ENCODE measurements around the gene ARHGEF10L.

DNA sequence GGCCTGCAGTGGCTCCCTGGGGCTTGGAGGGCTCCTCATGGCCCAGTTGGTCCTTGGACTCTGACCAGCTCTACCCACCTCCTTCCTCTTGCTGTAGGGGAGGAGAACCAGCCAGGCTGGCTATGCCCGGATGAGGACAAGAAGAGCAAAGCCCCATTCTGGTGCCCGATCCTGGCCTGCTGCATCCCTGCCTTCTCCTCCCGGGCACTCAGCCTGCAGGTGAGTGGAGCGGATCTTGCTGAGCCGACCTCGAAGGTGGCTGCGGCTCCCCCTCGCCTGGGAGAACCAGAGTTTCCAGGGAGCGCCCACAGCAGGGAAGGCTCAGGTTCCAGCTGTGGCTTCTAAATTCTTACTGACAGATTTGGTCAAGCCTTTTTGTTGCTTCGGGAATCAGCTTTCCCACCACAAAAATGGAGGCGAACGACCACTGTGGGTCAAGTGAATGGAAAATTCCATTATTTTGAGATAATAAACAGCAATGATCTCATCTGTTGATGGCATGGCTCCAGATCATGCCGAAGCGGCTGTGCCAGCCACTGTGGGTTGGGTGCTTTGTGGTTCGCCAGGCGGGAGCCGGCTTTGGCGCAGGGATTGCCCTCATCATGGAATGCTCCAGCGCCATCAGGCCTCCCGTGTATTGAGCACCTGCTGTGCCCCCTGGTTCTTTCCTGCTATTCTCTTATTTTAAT, 109.1 kb downstream of the ARHGEF10L start:
- TF ChIP-seq POLR2AphosphoS5 (IDR thresholded peaks at IDR 0.05; ENCODE audit: low read depth, low read length) (no peak), POLR2A (IDR thresholded peaks at IDR 0.05; ENCODE audit: low read depth, low read length) (no peak), PAX5 (IDR thresholded peaks at IDR 0.05; ENCODE audit: insufficient read depth, low read length, severe bottlenecking) (no peak), TAF1 (IDR thresholded peaks at IDR 0.05; ENCODE audit: low read depth, low read length) (no peak), SPI1 (IDR thresholded peaks at IDR 0.05; ENCODE audit: low read depth, low read length) (no peak), POU2F2 (IDR thresholded peaks at IDR 0.05; ENCODE audit: low read depth, low read length) (no peak)
